HG03045 (cell line): Measurements from ENCODE around the gene SMYD2.
A peak's percentile ranks its signal among the peaks of the same experiment; 100 is the strongest.

Source experiments
- ATAC-seq: cut with Tn5 transposase; IDR thresholded peaks from one replicate; pipeline ENCODE4 v1.9.1; 2021; ENCODE audit warnings: mild to moderate bottlenecking, moderate library complexity; ENCODE audit not compliant: unreplicated experiment

SMYD2 gene

GRCh38 chr1:214327514-214327913, 46.6 kb downstream of the SMYD2 start:
- ATAC-seq = no peak

DNA sequence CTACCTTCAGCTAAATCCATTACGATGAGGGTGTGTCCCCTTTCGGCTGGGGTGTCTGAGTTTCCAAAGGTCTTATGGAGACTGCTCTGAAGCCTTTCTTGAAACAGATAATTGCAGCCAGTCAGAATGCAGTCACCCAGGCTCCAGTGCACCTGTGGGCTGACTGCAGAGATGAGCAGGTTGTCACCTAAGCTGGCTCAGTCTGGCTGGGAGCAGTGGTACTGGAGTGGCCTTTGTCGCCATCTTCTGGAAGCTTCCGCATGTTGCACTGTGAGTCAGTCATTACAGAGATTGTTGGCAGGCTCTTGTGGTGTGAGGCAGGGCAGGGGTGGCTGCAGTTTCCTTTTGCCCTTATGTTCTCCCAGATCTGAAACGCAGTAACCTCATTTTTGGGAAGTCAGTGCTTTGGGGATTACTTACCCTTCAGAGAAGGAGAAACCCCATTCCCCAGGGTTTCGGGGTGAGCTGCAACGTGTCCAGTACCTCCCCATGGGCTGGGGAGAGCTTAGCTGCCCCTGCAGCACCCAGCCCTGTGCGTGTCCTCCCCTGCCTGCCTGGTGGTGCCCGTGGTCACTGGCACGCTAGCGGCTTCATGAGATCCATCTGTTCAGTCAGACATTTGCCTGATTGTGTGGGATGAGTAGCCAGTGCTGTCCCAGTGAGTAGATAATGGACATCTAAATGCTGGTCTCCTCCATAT, 48.0 kb downstream of the SMYD2 start:
- ATAC-seq = peak; percentile 89

DNA sequence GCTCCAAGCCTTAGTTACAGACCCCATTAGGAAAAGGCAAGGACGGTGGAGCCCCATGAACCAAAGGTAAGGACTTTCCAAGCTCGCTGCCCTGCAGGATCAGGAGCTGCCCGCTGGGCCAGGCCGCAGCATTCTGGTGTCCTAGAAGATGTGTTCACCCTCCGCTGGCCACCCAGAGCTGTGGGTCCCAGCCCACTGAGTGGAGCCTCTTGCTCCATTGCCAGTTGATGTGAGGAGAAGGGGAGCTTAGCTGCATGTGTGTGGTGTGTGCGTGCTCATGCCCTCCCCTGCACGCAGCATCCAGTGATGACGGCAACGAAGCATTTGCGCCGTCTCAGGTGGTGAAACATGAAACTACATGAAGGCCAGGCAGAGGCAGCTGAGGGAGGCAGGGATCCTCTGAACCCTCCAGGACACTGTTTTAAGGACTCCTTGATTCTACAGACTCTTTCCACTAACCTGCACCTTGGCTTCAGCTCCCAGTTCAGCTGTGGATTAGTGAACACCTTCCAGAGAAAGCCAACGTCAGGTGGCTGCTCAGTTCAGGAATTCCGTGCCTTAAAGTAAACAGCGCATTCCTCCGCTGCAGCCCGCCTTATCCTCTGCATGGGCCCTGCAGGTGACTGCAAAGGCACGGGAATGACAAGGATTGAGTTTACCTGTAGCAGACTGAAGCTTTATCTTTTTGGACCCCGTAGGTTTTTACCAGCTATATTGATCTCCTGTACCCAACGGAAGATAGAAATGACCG, 48.7 kb downstream of the SMYD2 start:
- no peak for ATAC-seq

DNA sequence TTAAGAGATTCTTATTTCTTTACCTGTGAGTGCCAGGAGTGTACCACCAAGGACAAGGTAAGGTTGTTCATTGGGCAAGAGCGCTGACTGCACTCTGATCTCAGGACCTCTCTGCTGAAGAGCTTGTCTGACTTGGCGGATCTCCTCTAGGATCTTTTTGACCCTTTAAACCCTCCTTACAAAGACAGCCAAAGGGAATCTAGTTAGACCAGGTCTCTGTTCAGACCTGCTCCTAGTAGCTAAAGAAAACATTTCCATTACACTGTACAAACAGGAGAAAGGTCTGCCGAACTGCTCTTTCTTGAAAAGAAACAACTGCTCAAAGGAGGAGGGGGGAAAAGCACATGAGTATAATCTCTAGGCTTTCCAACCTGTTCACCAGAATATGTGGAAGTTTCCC, 49.3 kb downstream of the SMYD2 start:
- no peak for ATAC-seq

- no peak for ATAC-seq
Measured at GRCh38 chr1:214330715-214331114, 49.8 kb downstream of the SMYD2 start.

DNA sequence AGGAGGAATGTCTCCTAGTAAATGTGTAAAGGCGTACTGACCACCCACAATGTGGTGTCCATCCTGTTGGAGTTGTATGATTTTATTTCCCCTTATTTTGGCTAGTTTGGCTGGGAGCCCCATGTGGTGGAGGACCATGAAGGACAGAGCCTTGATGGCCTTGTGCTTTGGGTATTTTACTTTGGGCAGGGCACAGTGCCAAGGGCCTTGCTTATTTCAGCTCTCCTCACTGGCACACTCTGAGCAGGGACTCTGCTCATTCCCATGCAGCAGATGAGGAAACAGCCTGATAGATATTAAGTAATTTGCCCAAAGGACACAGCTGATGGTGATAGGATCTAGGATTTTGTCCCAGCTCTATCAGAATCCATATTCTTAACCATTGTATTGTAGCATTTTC, 50.2 kb downstream of the SMYD2 start:
- no peak for ATAC-seq

DNA sequence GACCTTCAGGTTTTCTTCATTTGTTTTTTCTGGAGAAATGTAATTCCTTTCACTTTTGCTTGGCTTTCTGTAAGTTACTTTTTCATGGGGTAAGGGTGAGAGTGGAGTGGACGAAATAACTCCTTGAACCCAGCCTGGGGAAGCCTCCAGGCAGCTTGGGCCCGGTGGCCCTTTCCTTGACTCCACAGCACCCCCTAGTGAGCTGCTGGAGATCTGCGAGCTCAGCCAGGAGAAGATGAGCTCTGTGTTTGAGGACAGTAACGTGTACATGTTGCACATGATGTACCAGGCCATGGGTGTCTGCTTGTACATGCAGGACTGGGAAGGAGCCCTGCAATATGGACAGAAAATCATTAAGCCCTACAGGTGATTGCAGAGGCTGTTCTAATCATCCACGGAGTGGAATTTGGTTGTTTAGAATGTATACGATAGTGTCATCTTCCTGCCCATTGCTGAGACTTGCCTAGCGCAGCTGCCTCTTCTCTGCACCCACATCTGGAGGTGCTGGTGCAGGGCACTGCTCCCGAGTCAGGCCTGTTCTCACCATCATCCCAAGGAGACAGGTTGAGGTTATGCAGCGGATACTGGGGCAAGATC, 51.0 kb downstream of the SMYD2 start:
- ATAC-seq = peak; percentile 42

DNA sequence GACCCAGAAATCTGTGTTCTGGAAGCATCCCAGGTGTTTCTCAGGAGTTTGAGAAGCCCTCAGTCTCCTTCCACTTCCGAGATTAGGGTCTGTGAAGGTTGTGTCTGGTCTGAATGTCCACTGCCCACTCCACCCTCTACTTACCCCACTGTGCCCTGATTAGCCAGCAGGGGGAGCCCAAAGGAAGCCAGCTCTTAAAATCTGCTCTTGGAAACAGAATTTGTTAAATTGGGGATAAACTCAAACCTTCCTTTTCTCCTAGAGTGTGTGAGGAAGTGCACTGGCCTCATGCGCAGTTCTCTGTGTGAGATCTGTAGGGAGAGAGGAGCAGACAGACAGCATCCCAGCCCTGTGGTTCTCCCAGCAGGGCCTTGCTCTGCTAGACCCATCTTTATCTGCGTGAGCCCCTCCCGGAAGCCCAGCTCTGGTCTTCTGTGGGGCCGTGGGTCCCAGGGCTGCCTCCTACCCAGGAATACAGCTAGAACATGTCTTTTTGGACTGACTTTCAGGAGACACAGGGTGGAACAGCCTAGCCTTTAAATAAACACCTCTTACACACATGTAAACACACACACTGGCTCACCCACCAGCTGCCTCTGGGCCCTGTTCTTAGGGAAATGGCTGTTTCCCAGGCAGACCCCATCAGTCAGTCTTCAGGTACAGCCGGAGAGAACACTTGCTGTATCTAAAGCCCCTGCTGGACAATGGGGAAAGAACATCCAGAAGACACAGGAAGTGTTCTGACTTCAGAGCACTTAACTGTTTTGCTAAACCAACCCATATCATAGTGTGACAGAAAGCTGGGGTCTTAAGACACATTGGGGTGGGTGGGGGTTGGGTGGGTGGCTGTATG, 52.2 kb downstream of the SMYD2 start:
- ATAC-seq = no peak

GRCh38 chr1:214335567-214335966, 54.6 kb downstream of the SMYD2 start:
- ATAC-seq = no peak

GRCh38 chr1:214337015-214337414, 56.1 kb downstream of the SMYD2 start:
- no peak for ATAC-seq

GRCh38 chr1:214337511-214337910, 56.6 kb downstream of the SMYD2 start:
- ATAC-seq = no peak

GRCh38 chr1:214338212-214338611, 57.3 kb downstream of the SMYD2 start:
- no peak for ATAC-seq

DNA sequence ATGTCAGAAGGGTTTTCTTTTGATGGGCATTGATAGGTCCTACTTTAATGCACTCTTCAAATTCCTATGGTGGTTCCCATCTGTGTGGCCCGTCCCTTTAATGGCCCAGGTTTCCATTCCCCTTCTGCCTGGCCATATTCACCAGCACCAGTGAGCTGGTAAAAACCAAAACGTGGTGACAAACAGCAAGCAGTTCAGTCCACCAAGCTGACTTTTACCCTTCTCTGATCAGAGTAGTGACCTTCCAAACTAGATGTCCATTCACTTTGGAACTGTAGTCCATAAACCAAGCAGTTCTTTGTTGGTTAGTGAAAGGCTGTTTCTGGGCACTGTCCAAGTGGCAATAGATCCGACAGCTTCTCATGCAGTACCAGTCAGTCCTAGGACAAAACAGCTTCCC, 60.5 kb downstream of the SMYD2 start:
- no peak for ATAC-seq

DNA sequence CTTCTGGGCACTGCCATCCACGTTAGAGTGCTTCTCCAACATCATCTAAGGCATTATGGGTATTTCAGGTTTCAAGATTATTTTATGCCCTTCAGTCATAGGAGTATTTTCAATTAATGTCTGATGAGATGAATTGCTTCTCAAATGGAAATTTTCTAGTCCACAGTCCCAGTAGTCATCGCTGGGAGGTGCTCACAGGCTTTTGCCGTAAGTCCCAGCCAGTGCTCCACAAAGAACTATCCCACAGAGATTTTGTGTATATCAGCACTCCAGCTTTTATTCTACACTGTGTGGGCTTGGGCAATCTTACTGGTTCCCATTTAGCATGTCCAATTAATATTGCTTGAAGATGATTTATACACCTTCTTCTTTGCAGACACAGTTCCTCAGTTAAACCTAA, 61.0 kb downstream of the SMYD2 start:
- ATAC-seq = no peak

DNA sequence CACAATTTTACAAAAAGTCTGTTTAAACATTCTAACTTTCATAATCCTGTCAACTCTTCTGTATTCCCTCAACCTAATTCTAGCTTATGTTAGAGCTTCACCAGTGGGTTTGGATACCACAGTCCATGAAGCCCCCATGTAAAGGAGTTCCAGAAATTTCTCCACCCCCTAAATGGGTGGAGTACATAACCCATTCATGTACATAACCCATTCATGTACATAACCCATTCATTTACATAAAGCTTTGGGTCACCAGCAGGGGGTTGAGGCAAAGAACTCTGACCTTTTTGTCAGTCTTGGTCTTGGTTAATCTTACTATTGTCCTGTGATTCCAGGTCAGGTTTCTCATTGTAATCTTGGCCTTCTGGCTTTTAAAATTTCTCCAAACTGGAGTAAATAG, 61.6 kb downstream of the SMYD2 start:
- ATAC-seq = no peak

DNA sequence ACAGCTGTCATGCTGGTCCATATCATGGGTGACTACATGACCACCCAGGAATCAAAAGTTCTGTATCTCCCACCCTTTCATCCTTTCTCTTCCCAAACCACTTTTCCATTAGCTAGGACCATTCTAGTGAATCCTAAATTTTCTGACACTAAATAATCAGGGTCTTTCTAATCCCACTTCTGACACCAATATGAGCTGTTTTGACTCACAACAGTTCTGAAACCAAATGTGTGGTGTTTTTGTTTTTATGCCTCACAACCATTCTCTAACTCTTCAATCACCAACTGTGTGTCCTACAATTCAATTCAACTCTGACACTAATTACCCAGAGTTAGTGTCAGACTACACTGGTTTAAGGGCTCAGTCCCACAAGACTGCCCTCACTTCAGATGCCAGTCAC, 63.9 kb downstream of the SMYD2 start:
- ATAC-seq = no peak

DNA sequence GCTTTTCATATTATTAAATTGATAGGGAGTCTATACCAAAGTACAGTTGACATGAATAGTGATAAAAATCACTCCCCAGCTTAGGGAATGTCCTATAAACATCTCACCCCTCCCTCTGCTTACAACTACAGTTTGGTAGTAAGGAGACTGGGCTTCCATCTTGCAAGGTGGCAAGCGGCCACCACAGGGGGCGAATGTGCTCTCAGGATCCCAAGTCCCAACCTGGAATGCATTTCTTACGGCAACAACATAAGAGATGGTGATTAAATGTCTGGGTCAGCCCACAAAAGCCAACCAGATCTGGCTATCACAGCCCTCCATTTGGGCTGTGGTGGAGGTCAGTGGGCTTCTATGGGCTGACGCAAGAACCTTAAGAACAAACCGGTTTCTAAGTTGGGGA, 68.0 kb downstream of the SMYD2 start:
- ATAC-seq = no peak

DNA sequence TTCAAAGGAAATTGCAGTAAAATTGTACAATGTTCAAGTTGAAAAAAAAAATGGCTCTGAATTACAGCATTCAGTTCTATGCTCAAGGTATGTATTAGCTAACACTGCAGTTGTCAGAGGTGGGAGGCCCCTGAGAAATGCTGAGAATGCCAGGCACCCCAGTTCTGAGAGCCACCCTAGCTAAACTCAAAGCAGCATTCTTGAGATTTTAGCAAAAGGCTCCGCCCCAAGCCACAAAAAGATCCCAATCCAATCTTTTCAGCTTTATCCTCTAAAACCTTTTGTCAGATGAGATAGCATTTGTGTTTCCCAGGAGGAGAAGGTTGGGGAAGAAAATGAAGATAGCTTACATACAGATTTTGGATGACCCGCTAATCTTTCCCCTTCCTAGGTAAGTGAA, 68.8 kb downstream of the SMYD2 start:
- ATAC-seq = no peak

- no peak for ATAC-seq
Measured at GRCh38 chr1:214351551-214352277, 70.8 kb downstream of the SMYD2 start.

DNA sequence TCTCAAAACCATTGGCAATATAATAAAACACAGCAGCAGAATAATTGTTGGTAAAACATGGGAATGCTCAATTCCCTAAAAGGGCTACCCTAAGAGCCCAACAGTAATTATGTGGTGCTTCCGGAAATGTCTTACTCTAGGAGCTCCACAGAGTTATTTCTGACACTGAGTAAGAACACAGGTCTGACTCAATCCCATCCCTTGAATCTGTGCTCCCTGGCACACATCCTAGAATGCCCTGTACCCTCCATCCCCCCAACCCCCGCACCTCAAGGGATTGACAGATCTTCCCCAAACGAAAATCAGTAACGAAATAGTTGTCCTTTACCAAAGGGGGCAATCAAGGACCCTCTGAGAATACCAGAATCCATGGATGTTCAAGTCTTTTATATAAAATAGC, 71.9 kb downstream of the SMYD2 start:
- ATAC-seq = no peak
